ENCODE data around the gene ADAMTS17. TPM values are rescaled to one million over a fixed set of nuclear protein-coding genes. Genes with fewer than 3 reads are reported as not detected.

Gene ADAMTS17
- total RNA-seq, 1 experiment from 2014 or later, result 1.5 TPM

DNA sequence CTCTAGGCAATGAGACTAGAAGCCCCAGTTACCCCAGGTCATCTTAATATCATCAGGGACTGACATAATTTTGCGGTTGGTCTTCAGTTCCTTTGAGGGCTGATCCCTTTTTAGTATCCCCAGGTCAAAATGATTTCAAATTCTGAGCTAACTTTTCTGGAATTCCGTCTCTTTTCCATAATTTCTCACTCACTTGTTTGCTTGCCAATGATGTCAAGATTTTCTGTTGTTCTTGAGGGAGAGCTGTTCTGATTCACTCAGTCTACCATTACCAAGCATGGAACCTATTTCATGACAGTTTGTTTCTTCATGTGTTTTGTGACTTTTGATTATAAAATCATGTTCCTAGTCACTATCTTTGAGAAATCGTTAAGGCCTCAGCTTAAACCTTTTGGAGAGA lies 418.1 kb downstream of the ADAMTS17 start:
- H3K9me3 ChIP-seq, result no peaks in the 10 kb centered on the region
- no peaks in the 10 kb centered on the region for H3K9me3 Mint-ChIP-seq (ENCODE audit: unreplicated experiment)
- TF ChIP-seq, protein P1, sequence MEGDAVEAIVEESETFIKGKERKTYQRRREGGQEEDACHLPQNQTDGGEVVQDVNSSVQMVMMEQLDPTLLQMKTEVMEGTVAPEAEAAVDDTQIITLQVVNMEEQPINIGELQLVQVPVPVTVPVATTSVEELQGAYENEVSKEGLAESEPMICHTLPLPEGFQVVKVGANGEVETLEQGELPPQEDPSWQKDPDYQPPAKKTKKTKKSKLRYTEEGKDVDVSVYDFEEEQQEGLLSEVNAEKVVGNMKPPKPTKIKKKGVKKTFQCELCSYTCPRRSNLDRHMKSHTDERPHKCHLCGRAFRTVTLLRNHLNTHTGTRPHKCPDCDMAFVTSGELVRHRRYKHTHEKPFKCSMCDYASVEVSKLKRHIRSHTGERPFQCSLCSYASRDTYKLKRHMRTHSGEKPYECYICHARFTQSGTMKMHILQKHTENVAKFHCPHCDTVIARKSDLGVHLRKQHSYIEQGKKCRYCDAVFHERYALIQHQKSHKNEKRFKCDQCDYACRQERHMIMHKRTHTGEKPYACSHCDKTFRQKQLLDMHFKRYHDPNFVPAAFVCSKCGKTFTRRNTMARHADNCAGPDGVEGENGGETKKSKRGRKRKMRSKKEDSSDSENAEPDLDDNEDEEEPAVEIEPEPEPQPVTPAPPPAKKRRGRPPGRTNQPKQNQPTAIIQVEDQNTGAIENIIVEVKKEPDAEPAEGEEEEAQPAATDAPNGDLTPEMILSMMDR (IDR thresholded peaks at IDR 0.05; ENCODE audit: insufficient read depth in 1 of 2, low read depth in 1 of 2, low read length in 1 of 2, severe bottlenecking in 1 of 2, unreplicated experiment in 1 of 2), result no peak
- intact Hi-C loops (cut with micrococcal nuclease; ENCODE audit: unreplicated experiment), result no loop called here
- no peaks in the 10 kb centered on the region for H3K4me1 Mint-ChIP-seq (ENCODE audit: low read depth, unreplicated experiment)
- no peaks in the 10 kb centered on the region for H3K36me3 ChIP-seq (ENCODE audit: control insufficient read depth, insufficient read depth, low read length)
- H3K27me3 Mint-ChIP-seq (ENCODE audit: insufficient read depth, unreplicated experiment), result peaks cover 18% of the 10 kb centered on the region
- H3K4me3 Mint-ChIP-seq (ENCODE audit: unreplicated experiment), result no peak overlapping the region
- no peak overlapping the region for H3K4me3 ChIP-seq (ENCODE audit: low read depth, low read length)
- no peaks in the 10 kb centered on the region for H3K27me3 ChIP-seq (replicated peaks; ENCODE audit: control insufficient read depth, insufficient read depth, low read length)
- BruUV-seq (replicated peaks), result no TSS peak
- no peaks in the 10 kb centered on the region for H3K4me1 ChIP-seq
- DNase-seq, result no peak
- POLR2A ChIA-PET, result no interaction called here
- H3K27ac Mint-ChIP-seq (ENCODE audit: unreplicated experiment), result no peak overlapping the region
- no peaks in the 10 kb centered on the region for H3K36me3 Mint-ChIP-seq (ENCODE audit: insufficient read depth, unreplicated experiment)
- CTCF ChIA-PET, result no interaction called here

Other genes with a start within 250 kb of the ADAMTS17 start
- gene CERS3, start 187.0 kb upstream of the ADAMTS17 start, total RNA-seq (2022), result not detected in 2 replicates